Activated naive CD4-positive, alpha-beta T cell treated with anti-CD3 and anti-CD28 coated beads, Interleukin-2, amount 50 U/mL, for 24 hours (primary cell): ENCODE results near the gene POC1A.

ENCODE experiments used
- H3K27ac Mint-ChIP-seq: one replicate; pipeline ENCODE4 v1.8.0; 2021; ENCODE audit warnings: mild to moderate bottlenecking, mixed read lengths
- H3K27me3 Mint-ChIP-seq: one replicate; pipeline ENCODE4 v1.8.0; 2021; ENCODE audit warnings: mixed read lengths
- H3K36me3 Mint-ChIP-seq: one replicate; pipeline ENCODE4 v1.8.0; 2021; ENCODE audit warnings: mixed read lengths
- H3K4me1 Mint-ChIP-seq: one replicate; pipeline ENCODE4 v1.8.0; 2021; ENCODE audit warnings: mixed read lengths
- H3K4me3 Mint-ChIP-seq: one replicate; pipeline ENCODE4 v1.8.0; 2021; ENCODE audit warnings: mild to moderate bottlenecking, mixed read lengths
- H3K9me3 Mint-ChIP-seq: one replicate; pipeline ENCODE4 v1.8.0; 2021; ENCODE audit warnings: mixed read lengths

The POC1A gene

DNA sequence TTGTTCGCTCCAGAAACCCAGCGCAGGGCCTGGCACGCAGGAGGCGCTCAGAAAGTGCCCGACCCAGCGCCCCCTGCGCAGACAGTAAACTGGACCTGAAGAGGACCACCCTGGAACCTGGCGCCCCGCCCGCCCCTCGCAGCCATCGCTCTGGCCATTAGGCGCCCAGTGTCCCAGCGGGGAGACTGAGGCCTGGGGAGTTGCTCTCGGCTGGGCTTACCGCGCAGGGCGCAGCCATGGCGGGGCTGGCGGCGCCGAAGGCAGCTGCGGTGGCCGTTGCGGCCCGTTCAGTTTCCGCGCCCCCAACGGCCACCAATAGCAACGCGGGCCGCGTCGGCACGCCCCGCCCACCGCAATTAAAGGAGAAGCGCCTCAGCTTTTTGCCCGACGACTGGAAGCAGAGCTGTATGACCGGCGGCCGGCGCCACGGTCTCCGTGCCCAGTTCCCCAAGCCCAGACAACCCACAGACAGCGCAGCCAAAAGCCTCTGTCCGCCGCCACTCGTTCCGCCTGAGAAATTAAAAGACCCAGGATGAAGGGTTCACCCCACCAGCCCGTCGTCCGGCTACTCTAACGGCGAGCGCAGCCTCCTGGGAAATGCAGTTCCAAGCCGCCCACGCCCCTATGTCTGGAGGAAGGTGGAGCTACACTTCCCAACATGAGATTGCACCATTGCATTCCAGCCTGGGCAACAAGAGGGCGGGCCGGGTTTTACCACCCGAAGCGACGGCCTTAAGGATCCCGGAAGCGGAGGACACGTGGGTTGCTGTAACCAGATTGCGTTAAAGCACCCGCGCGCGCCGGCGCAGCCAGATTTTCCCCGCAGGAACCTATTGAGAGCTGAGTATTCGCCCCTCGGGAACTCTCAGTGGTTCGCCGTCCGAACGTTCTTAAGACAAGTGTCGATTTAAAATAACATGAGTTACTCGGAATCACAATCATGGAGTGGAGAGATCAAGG is at the start of gene POC1A:
POC1A (minus strand) TSS at position 289 of the 960 bp plus-strand sequence; CDS start at position 238, 51 bp downstream.
- H3K4me3 Mint-ChIP-seq = peak within 1 kb of the TSS; percentile 92
- peak within 1 kb of the TSS; percentile 92 for H3K27ac Mint-ChIP-seq
- H3K4me1 Mint-ChIP-seq = peaks cover 13% of the 10 kb centered on the region
- no peaks in the 10 kb centered on the region for H3K27me3 Mint-ChIP-seq
- H3K36me3 Mint-ChIP-seq = no peaks in the 10 kb centered on the region
- H3K9me3 Mint-ChIP-seq = no peaks in the 10 kb centered on the region

- no peaks in the 10 kb centered on the region for H3K27me3 Mint-ChIP-seq
- peaks cover 31% of the 10 kb centered on the region for H3K36me3 Mint-ChIP-seq
- H3K9me3 Mint-ChIP-seq = no peaks in the 10 kb centered on the region
- no peak overlapping the region for H3K27ac Mint-ChIP-seq
- H3K4me1 Mint-ChIP-seq = peaks cover 36% of the 10 kb centered on the region
- no peak overlapping the region for H3K4me3 Mint-ChIP-seq
Observed at GRCh38 chr3:52203701-52204100, 49.5 kb upstream of the POC1A start.

DNA sequence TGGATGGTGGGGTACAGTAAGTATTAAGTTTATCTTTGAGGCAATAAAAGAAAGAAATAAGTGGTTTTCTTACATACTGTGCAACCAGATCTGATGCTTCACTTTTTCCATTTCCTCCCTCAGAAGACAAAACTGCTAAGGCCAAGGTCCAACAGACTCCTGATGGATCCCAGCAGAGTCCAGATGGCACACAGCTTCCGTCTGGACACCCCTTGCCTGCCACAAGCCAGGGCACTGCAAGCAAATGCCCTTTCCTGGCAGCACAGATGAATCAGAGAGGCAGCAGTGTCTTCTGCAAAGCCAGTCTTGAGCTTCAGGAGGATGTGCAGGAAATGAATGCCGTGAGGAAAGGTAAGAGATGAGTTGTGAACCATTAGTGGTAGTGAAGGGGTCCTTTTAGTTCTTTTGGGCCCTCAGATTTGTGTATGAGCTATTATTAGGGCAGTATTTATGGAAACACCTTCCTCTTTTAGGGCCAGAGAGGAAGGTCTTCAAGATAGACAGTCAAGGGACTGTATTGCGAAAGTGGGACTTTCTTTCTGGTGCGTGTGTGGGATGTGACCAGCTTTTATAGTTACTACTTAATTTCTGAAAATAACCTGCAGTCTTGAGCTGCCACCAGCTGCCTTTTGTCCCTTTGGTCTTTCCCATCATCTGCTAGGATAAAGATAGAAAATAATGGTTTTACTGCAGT is 48.3 kb upstream of the POC1A start:
- H3K4me1 Mint-ChIP-seq = peaks cover 43% of the 10 kb centered on the region
- H3K4me3 Mint-ChIP-seq = no peak overlapping the region
- no peak overlapping the region for H3K27ac Mint-ChIP-seq
- H3K36me3 Mint-ChIP-seq = peaks cover 26% of the 10 kb centered on the region
- no peaks in the 10 kb centered on the region for H3K27me3 Mint-ChIP-seq
- H3K9me3 Mint-ChIP-seq = no peaks in the 10 kb centered on the region

DNA sequence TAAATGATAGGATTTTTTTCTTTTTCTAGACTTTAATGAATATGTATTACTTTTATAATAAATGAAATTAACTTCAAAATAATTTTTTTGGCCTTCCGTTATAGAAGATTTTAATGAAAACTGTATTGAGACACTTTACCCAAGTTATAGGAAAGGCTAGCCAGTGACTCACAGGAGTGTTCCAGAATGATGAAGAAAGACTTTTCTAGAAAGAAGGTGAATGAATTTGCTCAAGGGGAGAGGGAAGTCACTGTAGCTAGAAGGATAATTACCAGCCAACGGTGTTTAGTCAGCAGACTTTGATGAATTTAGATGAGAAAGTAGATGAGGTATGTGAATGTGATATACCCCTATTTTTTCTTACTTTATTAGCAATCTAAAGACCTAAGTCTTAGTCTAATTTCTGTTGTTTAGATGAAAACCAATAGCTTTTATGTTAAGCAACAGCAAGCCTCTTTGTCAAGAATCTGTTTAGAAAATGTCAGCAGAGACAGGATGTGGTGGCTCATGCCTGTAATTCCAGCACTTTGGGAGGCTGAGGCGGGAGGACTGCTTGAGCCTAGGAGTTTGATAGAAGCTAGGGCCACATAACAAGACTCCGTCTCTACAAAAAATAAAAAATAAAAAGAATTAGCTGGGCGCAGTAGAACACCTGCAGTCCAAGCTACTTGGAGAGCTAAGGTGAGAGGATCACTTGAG is 46.9 kb upstream of the POC1A start:
- peaks cover 23% of the 10 kb centered on the region for H3K36me3 Mint-ChIP-seq
- no peaks in the 10 kb centered on the region for H3K9me3 Mint-ChIP-seq
- no peak overlapping the region for H3K4me3 Mint-ChIP-seq
- H3K27me3 Mint-ChIP-seq = no peaks in the 10 kb centered on the region
- peak overlapping the region; percentile 49 for H3K27ac Mint-ChIP-seq
- peaks cover 51% of the 10 kb centered on the region for H3K4me1 Mint-ChIP-seq

DNA sequence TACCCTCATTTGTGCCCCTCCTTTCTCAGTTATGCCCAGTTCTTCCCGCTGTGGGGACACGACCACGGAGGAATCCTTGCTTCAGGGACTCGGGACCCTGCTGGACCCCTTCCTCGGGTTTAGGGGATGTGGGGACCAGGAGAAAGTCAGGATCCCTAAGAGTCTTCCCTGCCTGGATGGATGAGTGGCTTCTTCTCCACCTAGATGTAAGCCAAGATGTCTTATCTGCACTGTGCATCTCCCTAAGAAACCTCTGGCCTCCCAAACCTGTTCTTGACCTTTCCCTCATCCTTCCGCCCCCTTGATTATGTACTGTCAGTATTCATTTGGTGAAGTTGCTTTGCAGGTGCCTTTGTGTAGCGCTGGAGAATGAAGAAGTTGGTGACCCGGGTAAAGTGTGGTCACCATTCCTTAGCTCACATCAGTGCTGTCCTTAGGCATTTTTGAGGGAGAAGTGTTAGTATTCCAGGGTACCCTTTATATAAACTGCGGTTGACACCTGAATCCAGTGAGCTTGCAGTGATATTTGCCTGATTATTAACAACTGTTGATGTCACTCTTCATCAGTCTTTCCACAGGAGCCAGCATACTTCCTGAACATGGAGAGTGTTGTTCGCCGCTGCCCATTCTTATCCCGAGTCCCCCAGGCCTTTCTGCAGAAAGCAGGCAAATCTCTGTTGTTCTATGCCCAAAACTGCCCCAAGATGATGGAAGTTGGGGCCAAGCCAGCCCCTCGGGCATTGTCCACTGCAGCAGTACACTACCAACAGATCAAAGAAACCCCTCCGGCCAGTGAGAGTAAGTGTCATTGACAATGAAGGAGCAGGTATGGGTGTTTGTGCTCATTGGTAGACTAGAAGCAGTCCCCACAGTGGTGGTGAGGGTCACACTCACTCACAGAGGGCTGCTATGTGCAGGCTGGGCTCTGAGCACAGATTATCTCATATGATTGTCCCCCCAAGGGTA is 44.7 kb upstream of the POC1A start:
- H3K27ac Mint-ChIP-seq = peak overlapping the region; percentile 96
- H3K36me3 Mint-ChIP-seq = peaks cover 16% of the 10 kb centered on the region
- peaks cover 51% of the 10 kb centered on the region for H3K4me1 Mint-ChIP-seq
- H3K27me3 Mint-ChIP-seq = no peaks in the 10 kb centered on the region
- H3K9me3 Mint-ChIP-seq = no peaks in the 10 kb centered on the region
- peak overlapping the region; percentile 95 for H3K4me3 Mint-ChIP-seq

- H3K27me3 Mint-ChIP-seq = no peaks in the 10 kb centered on the region
- H3K4me1 Mint-ChIP-seq = peaks cover 51% of the 10 kb centered on the region
- peaks cover 10% of the 10 kb centered on the region for H3K36me3 Mint-ChIP-seq
- peak within 1 kb of the TSS; percentile 95 for H3K4me3 Mint-ChIP-seq
- peak within 1 kb of the TSS; percentile 96 for H3K27ac Mint-ChIP-seq
- H3K9me3 Mint-ChIP-seq = no peaks in the 10 kb centered on the region
Observed at GRCh38 chr3:52197842-52198625, 43.8 kb upstream of the POC1A start, which contains the start of gene ALAS1. Gene ALAS1 (plus strand): TSS chr3:52198160. CDS start chr3:52199242, 1,082 bp downstream.

- no peaks in the 10 kb centered on the region for H3K9me3 Mint-ChIP-seq
- peaks cover 48% of the 10 kb centered on the region for H3K4me1 Mint-ChIP-seq
Observed at GRCh38 chr3:52197499-52197841, 43.2 kb upstream of the POC1A start.

DNA sequence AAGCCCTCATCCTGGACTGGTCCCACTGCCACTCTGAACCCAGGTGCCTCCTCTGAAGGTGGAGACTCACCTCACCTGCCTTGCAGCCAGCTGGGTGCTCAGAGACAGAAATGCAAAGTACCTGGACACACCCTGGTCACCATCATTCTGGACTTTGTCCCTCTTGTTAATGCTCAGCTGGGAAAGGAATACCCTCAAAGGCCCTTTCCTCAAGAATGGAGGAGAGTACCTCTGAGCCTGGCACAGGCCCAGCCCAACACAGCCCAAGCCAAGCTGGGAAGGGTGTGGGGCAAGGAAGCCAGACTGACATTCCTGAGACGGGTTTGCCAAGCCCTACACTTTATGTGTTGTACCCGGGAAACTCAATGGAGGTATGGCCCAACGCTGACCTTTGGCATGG is 42.8 kb upstream of the POC1A start:
- Mint-ChIP-seq H3K36me3 (peaks cover 6% of the 10 kb centered on the region), H3K27ac (no peak overlapping the region), H3K9me3 (no peaks in the 10 kb centered on the region)

More at GRCh38 chr3:52197499-52197841, 43.2 kb upstream of the POC1A start:
- Mint-ChIP-seq H3K36me3 (peaks cover 8% of the 10 kb centered on the region), H3K27ac (peak overlapping the region; percentile 91), H3K27me3 (no peaks in the 10 kb centered on the region), H3K4me3 (peak overlapping the region; percentile 86)

DNA sequence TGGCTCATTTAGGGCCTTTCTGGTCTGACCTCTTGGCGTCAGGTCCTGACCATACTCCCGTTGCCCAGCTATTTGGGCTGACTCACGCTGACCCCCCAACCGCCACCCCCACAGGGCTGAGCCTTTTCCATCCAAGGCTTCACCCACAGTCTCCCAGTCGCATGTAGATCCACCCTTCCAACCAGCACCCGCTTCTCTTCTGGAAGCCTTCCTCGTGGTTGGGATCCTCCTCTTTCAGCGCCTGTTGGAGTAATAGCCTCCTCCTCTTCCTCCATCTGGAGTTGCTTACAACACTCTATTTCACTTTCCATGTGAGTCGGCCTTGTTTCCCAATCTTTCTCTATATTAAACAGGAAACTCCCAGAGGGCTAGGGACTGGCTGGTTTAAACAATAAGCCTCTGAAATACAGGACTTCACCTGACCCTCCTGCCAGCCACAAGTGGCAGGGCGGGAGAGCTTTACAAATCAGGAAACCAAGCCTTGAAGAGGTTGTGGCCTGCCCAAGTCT is 41.7 kb upstream of the POC1A start:
- Mint-ChIP-seq H3K9me3 (no peaks in the 10 kb centered on the region), H3K27ac (no peak overlapping the region), H3K4me3 (no peak overlapping the region), H3K36me3 (peaks cover 3% of the 10 kb centered on the region), H3K27me3 (no peaks in the 10 kb centered on the region), H3K4me1 (peaks cover 32% of the 10 kb centered on the region)

More for the DNA sequence above, 42.8 kb upstream of the POC1A start:
- H3K4me1 Mint-ChIP-seq = peaks cover 43% of the 10 kb centered on the region
- H3K27me3 Mint-ChIP-seq = no peaks in the 10 kb centered on the region
- peak overlapping the region; percentile 86 for H3K4me3 Mint-ChIP-seq

- peaks cover 28% of the 10 kb centered on the region for H3K4me1 Mint-ChIP-seq
- H3K36me3 Mint-ChIP-seq = peaks cover 2% of the 10 kb centered on the region
- no peak overlapping the region for H3K4me3 Mint-ChIP-seq
- H3K27me3 Mint-ChIP-seq = no peaks in the 10 kb centered on the region
- no peaks in the 10 kb centered on the region for H3K9me3 Mint-ChIP-seq
- H3K27ac Mint-ChIP-seq = no peak overlapping the region
Observed at GRCh38 chr3:52195291-52195597, 41.0 kb upstream of the POC1A start.

DNA sequence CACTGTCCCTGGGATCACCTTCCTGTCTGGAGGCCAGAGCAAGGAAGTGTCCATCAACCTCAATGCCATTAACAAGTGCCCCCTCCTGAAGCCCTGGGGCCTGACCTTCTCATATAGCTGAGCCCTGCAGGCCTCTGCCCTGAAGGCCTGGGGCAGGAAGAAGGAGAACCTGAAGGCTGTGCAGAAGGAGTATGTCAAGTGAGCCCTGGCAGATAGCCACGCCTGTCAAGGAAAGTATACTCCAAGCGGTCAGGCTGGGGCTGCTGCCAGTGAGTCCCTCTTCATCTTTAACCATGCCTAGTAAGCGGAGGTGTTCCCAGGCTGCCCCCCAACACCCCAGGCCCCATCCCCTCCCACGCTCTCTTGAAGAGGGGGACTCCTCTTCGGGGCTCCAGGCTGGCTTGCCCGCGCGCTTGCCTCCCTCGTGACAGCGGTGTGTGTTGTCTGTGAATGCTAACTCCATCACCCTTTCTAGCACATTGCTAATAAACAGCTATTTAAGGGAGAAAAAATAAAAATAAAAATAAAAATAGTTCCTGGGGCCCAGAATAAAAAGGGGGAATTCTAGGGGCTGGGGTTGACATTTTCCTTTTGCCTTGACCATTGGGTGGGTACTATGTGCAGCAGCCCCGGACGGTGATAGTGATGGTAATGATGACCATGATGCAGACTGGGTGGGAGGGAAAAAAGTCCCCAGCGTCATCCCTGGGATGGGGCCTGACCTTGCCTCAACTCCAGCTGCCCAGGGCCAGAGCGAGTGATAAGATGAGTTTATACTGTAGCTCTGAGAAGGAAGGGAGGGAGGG is 40.5 kb upstream of the POC1A start:
- Mint-ChIP-seq H3K4me3 (no peak overlapping the region), H3K9me3 (no peaks in the 10 kb centered on the region), H3K27ac (no peak overlapping the region), H3K27me3 (no peaks in the 10 kb centered on the region), H3K36me3 (no peaks in the 10 kb centered on the region), H3K4me1 (peaks cover 25% of the 10 kb centered on the region)

DNA sequence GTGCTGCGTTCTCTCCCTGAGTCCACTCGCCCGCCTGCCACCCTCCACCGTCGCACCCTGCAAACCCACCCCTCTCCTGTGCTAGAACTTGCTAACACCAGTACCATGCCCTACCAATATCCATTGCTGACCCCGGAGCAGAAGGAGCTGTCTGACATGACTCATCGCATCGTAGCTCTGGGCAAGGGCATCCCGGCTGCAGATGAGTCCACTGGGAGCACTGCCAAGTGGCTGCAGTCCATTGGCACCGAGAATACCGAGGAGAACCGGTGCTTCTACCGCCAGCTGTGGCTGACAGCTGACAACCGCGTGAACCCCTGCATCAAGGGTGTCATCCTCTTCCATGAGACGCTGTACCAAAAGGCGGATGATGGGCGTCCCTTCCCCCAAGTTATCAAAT is 38.8 kb upstream of the POC1A start:
- no peak overlapping the region for H3K27ac Mint-ChIP-seq
- H3K27me3 Mint-ChIP-seq = no peaks in the 10 kb centered on the region
- H3K4me1 Mint-ChIP-seq = peaks cover 11% of the 10 kb centered on the region
- H3K9me3 Mint-ChIP-seq = no peaks in the 10 kb centered on the region
- no peak overlapping the region for H3K4me3 Mint-ChIP-seq
- no peaks in the 10 kb centered on the region for H3K36me3 Mint-ChIP-seq

DNA sequence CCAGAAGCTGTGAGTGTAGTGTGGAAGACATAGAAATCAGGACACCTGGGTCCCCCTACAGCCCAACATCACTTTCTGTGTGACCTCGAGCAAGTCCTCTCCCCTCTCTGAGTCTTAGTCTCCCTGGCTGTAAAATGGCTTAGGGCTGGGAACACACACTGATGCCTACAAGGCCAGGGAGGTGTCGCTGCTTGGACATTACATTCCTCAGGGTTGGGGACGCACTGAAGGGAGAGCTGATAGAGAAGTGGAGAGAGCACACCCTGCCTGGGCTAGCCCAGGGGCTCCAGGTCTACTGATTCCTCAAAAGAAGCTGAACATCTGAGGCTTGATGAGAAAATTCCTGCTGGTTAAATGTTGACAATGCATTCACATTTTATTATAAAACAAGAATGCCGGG is 37.4 kb upstream of the POC1A start:
- Mint-ChIP-seq H3K9me3 (no peaks in the 10 kb centered on the region), H3K27me3 (no peaks in the 10 kb centered on the region), H3K36me3 (no peaks in the 10 kb centered on the region), H3K4me3 (no peak overlapping the region), H3K4me1 (no peaks in the 10 kb centered on the region), H3K27ac (no peak overlapping the region)
